Measurements from ENCODE around the gene TNFAIP8L1.

DNA sequence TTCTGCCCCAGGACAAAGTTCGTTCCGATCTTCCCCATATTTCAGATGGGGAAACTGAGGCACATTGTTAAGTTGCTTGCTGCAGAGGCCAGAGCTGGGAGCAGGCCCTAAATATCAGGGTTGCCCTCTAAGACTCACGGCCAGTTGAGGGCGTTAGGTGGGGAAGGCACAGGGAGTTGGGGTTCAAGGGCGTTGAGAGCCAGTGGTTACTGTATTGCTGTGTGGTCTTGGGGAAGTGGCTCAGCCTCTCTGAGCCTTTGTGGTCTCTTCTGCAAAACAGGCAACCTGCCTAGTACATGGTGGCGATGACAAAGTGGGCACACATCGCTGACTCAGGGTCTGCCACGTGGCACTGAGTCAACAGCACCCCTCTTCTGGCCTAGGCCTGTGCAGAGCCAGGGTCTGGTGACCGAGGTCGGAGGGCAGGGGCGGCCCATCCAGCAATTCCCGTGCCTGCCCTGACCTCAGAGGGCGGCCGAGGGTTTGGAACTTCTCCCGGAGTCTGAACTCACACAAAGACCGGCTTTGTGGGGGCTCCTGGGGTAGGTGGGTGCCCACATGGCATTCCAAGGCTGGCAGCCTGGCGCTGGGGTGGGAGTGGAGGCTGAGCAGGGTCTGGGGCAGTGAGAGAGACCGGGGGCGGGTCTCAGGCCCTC is 10.2 kb downstream of the TNFAIP8L1 start:
- TF ChIP-seq POLR2AphosphoS5 (IDR thresholded peaks at IDR 0.05; ENCODE audit: borderline replicate concordance, low read depth, low read length) (no peak), EZH2 (IDR thresholded peaks at IDR 0.05) (no peak), FOXP2 (optimal IDR thresholded peaks at IDR 0.05; ENCODE audit: control extremely low read depth, extremely low read length, insufficient read depth) (no peak)
